ENCODE results near the gene CXCL13. TPM values are rescaled to one million over a fixed set of nuclear protein-coding genes. Genes with fewer than 3 reads are reported as not detected.

Gene CXCL13
- total and polyA plus RNA-seq, 4 donors: 1.2 to 4.0 (median 2.8) TPM; not detected in 1

- TF ChIP-seq, protein P1, sequence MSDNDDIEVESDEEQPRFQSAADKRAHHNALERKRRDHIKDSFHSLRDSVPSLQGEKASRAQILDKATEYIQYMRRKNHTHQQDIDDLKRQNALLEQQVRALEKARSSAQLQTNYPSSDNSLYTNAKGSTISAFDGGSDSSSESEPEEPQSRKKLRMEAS (IDR thresholded peaks at IDR 0.05): no peak
- TF ChIP-seq, protein P2, sequence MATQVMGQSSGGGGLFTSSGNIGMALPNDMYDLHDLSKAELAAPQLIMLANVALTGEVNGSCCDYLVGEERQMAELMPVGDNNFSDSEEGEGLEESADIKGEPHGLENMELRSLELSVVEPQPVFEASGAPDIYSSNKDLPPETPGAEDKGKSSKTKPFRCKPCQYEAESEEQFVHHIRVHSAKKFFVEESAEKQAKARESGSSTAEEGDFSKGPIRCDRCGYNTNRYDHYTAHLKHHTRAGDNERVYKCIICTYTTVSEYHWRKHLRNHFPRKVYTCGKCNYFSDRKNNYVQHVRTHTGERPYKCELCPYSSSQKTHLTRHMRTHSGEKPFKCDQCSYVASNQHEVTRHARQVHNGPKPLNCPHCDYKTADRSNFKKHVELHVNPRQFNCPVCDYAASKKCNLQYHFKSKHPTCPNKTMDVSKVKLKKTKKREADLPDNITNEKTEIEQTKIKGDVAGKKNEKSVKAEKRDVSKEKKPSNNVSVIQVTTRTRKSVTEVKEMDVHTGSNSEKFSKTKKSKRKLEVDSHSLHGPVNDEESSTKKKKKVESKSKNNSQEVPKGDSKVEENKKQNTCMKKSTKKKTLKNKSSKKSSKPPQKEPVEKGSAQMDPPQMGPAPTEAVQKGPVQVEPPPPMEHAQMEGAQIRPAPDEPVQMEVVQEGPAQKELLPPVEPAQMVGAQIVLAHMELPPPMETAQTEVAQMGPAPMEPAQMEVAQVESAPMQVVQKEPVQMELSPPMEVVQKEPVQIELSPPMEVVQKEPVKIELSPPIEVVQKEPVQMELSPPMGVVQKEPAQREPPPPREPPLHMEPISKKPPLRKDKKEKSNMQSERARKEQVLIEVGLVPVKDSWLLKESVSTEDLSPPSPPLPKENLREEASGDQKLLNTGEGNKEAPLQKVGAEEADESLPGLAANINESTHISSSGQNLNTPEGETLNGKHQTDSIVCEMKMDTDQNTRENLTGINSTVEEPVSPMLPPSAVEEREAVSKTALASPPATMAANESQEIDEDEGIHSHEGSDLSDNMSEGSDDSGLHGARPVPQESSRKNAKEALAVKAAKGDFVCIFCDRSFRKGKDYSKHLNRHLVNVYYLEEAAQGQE (IDR thresholded peaks at IDR 0.05): no peak
- no peak for TF ChIP-seq NR2F2 (IDR thresholded peaks at IDR 0.05)
- no peak for TF ChIP-seq HNF4A (conservative IDR thresholded peaks at IDR 0.05)
- TF ChIP-seq, protein P3, sequence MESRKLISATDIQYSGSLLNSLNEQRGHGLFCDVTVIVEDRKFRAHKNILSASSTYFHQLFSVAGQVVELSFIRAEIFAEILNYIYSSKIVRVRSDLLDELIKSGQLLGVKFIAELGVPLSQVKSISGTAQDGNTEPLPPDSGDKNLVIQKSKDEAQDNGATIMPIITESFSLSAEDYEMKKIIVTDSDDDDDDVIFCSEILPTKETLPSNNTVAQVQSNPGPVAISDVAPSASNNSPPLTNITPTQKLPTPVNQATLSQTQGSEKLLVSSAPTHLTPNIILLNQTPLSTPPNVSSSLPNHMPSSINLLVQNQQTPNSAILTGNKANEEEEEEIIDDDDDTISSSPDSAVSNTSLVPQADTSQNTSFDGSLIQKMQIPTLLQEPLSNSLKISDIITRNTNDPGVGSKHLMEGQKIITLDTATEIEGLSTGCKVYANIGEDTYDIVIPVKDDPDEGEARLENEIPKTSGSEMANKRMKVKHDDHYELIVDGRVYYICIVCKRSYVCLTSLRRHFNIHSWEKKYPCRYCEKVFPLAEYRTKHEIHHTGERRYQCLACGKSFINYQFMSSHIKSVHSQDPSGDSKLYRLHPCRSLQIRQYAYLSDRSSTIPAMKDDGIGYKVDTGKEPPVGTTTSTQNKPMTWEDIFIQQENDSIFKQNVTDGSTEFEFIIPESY (IDR thresholded peaks at IDR 0.05): no peak
- no peak for TF ChIP-seq RAD21 (IDR thresholded peaks at IDR 0.05)
- no peak for TF ChIP-seq EGR1 (IDR thresholded peaks at IDR 0.05; ENCODE audit: low read depth in 2 of 2)
- TF ChIP-seq, protein P4, sequence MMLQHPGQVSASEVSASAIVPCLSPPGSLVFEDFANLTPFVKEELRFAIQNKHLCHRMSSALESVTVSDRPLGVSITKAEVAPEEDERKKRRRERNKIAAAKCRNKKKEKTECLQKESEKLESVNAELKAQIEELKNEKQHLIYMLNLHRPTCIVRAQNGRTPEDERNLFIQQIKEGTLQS (IDR thresholded peaks at IDR 0.05): no peak
- TF ChIP-seq FOXA2 (IDR thresholded peaks at IDR 0.05): no peak
- TF ChIP-seq CTCF (IDR thresholded peaks at IDR 0.05; ENCODE audit: low read depth, low read length, missing input control): no peak
- no peak for TF ChIP-seq GABPA (IDR thresholded peaks at IDR 0.05 in 1 of 2, conservative IDR thresholded peaks at IDR 0.05 in 1 of 2)
- no peak for TF ChIP-seq RXRA (IDR thresholded peaks at IDR 0.05)
- no peak for TF ChIP-seq FOXA1 (IDR thresholded peaks at IDR 0.05)
- no peak for TF ChIP-seq SP1 (IDR thresholded peaks at IDR 0.05)
- TF ChIP-seq JUND (IDR thresholded peaks at IDR 0.05): no peak
- no peak for TF ChIP-seq YY1 (IDR thresholded peaks at IDR 0.05)
- TF ChIP-seq HNF4G (IDR thresholded peaks at IDR 0.05): no peak
- H3K36me3 ChIP-seq (ENCODE audit: control insufficient read depth in 4 of 4, insufficient read depth in 3 of 4, low read depth in 1 of 4, low read length in 3 of 4): no peaks in the 10 kb centered on the region
- DNase-seq (ENCODE audit: low spot score): no peak
- H3K9ac ChIP-seq (ENCODE audit: low read depth in 1 of 2, low read length in 2 of 2): no peak overlapping the region
- peaks cover 0 to 10% (median 2%) of the 10 kb centered on the region in 4 donors for H3K4me1 ChIP-seq (ENCODE audit: control insufficient read depth in 4 of 4, insufficient read depth in 4 of 4, low read length in 3 of 4)
- H3K9me3 ChIP-seq (ENCODE audit: control insufficient read depth in 4 of 4, low read length in 3 of 4): no peaks in the 10 kb centered on the region
- H3K4me3 ChIP-seq (ENCODE audit: low read depth in 1 of 3, low read length in 3 of 3): no peak overlapping the region
- no peak overlapping the region for H3K27ac ChIP-seq (ENCODE audit: low read depth in 1 of 2, low read length in 2 of 2)
- 94% methylated on average over 5 of the region's 5 CpGs for WGBS
- H3K27me3 ChIP-seq (ENCODE audit: control insufficient read depth in 4 of 4, insufficient read depth in 4 of 4, low read length in 3 of 4): no peaks in the 10 kb centered on the region
Observed at GRCh38 chr4:77617203-77617602, 11.6 kb downstream of the CXCL13 start.
